Stomach (tissue), 9 donors: ENCODE data around the gene ANKRD10. TPM values are rescaled to one million over a fixed set of nuclear protein-coding genes. Genes with fewer than 3 reads are reported as not detected.
A peak's percentile ranks its signal among the peaks of the same experiment; 100 is the strongest.

ENCODE experiments used
- DNase-seq, 2 donors: peaks; one replicate each; pipeline versions ENCODE4 v3.0.0 to v3.0.0-alpha.2; 2013 to 2019
- H3K27ac ChIP-seq, 5 donors: fragments of 200-600 bp in 4 of 5; sonication (generic) in 4 of 5; one replicate each; pipeline ENCODE4 v1.5.1; 2013 to 2019; ENCODE audit warnings: mild to moderate bottlenecking in 1 of 5, moderate library complexity in 1 of 5
- H3K27me3 ChIP-seq, 3 donors: fragments of 200-600 bp; sonication (generic); one replicate each; pipeline ENCODE4 v1.5.1; 2017 to 2019; ENCODE audit warnings: mixed run types in 1 of 3
- H3K36me3 ChIP-seq, 4 donors: fragments of 200-600 bp; sonication (generic); 1 replicate in 3 of 4; 2 replicates in 1 of 4; pipeline ENCODE4 v1.5.1; 2016 to 2019
- H3K4me1 ChIP-seq, 4 donors: fragments of 200-600 bp; sonication (generic); one replicate each; pipeline ENCODE4 v1.5.1; 2016 to 2019
- H3K4me3 ChIP-seq, 4 donors: fragments of 200-600 bp; sonication (generic) in 3 of 4; one replicate each; pipeline ENCODE4 v1.5.1; 2016 to 2019; ENCODE audit warnings: mild to moderate bottlenecking in 1 of 4
- H3K9me3 ChIP-seq, 4 donors: fragments of 200-600 bp; sonication (generic); one replicate each; pipeline ENCODE4 v1.5.1; 2016 to 2019
- EP300 ChIP-seq: sonication (generic); formaldehyde crosslinking; IDR thresholded peaks from one replicate; pipeline ENCODE4 v1.6.1; 2017; ENCODE audit warnings: antibody characterized with exemption
- POLR2A ChIP-seq, 4 donors: fragments of 450-650 bp; IDR thresholded peaks; one replicate each; pipeline ENCODE4 v1.6.1; 2016; ENCODE audit warnings: antibody characterized with exemption in 4 of 4, control low read depth in 2 of 4, mild to moderate bottlenecking in 1 of 4, moderate library complexity in 1 of 4
- POLR2AphosphoS5 ChIP-seq, 3 donors: sonication (generic); formaldehyde crosslinking; IDR thresholded peaks; one replicate each; pipeline ENCODE4 v1.6.1; 2016; ENCODE audit warnings: antibody characterized with exemption in 3 of 3
- WGBS, 5 donors: extraction: QIAGEN DNeasy Blood & Tissue Kit in 3 of 5; methylation state at CpG; one replicate each; pipeline versions ENCODE4 v1.1.5 to v1.1.7; 2013 to 2018; 5-methylcytosine and 5-hydroxymethylcytosine counted together
- intact Hi-C: fragments of 100-400 bp; cut with DNase I; formaldehyde crosslinking; loops from one replicate; pipeline ENCODE4 v1.15.1; 2023; ENCODE audit warnings: low total_unique reads
- polyA plus RNA-seq, 3 donors: library from polyadenylated mRNA; stranded (reverse); fragments of 200-250 nt; gene quantifications; one replicate each; pipeline ENCODE4 v1.2.3, GENCODE V29; 2013
- total RNA-seq, 5 donors: library from RNA; depleted of rRNA; stranded (reverse); fragments of >200 nt; gene quantifications; one replicate each; pipeline versions ENCODE4 v1.1.0 to v1.2.3, GENCODE V29; 2014 to 2016
- TF ChIP-seq, protein P1 (sequence below), 7 experiments: fragments of 450-650 bp in 4 of 7; fragments of 200-600 bp in 3 of 7; sonication (generic) in 3 of 7; IDR thresholded peaks; one replicate each; pipeline ENCODE4 v1.5.1; 2016 to 2019; ENCODE audit warnings: antibody characterized with exemption in 7 of 7, control low read depth in 2 of 7, mild to moderate bottlenecking in 1 of 7
- donor health status: healthy with polysubstance abuse.
- donor health status: Bipolar disorder and iron deficiency.
- donor health status: healthy.

The ANKRD10 gene
- total and polyA plus RNA-seq, 8 donors = 37.4 to 246 (median 123) TPM

DNA sequence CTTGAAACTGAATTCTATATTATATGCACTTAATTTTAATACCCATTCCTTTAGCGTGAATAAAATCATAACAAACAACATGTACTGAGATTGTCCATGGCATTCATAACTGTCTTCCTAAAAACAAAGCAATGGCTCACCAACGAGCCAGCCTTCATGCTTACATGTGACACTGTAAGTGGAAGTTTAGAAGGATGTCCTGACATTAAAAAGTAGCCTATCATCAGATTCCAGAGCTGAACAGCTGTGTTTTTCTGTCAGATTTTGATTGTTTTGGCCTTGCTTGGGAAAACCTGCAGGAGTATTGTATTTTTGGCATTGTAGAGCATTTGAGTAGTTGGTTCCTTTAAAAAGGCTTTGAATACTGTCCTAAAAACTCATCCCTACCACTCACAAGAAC is 21.3 kb downstream of the ANKRD10 start:
- H3K27ac ChIP-seq = no peak overlapping the region
- peaks cover 0 to 45% (median 37%) of the 10 kb centered on the region in 4 donors for H3K36me3 ChIP-seq
- 67 to 81% (median 77%) methylated on average over 2 of the region's 2 CpGs for WGBS, 5 donors
- TF ChIP-seq, protein P1, sequence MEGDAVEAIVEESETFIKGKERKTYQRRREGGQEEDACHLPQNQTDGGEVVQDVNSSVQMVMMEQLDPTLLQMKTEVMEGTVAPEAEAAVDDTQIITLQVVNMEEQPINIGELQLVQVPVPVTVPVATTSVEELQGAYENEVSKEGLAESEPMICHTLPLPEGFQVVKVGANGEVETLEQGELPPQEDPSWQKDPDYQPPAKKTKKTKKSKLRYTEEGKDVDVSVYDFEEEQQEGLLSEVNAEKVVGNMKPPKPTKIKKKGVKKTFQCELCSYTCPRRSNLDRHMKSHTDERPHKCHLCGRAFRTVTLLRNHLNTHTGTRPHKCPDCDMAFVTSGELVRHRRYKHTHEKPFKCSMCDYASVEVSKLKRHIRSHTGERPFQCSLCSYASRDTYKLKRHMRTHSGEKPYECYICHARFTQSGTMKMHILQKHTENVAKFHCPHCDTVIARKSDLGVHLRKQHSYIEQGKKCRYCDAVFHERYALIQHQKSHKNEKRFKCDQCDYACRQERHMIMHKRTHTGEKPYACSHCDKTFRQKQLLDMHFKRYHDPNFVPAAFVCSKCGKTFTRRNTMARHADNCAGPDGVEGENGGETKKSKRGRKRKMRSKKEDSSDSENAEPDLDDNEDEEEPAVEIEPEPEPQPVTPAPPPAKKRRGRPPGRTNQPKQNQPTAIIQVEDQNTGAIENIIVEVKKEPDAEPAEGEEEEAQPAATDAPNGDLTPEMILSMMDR (IDR thresholded peaks at IDR 0.05) = no peak
- TF ChIP-seq EP300 (no peak), POLR2AphosphoS5 (IDR thresholded peaks at IDR 0.05) (no peak), POLR2A (IDR thresholded peaks at IDR 0.05) (no peak)
- no peaks in the 10 kb centered on the region for H3K27me3 ChIP-seq
- peaks cover 0 to under 1% (median 0%) of the 10 kb centered on the region in 4 donors for H3K4me1 ChIP-seq
- intact Hi-C loops = no loop called here
- no peaks in the 10 kb centered on the region for H3K9me3 ChIP-seq
- H3K4me3 ChIP-seq = no peak overlapping the region
- DNase-seq = no peak

DNA sequence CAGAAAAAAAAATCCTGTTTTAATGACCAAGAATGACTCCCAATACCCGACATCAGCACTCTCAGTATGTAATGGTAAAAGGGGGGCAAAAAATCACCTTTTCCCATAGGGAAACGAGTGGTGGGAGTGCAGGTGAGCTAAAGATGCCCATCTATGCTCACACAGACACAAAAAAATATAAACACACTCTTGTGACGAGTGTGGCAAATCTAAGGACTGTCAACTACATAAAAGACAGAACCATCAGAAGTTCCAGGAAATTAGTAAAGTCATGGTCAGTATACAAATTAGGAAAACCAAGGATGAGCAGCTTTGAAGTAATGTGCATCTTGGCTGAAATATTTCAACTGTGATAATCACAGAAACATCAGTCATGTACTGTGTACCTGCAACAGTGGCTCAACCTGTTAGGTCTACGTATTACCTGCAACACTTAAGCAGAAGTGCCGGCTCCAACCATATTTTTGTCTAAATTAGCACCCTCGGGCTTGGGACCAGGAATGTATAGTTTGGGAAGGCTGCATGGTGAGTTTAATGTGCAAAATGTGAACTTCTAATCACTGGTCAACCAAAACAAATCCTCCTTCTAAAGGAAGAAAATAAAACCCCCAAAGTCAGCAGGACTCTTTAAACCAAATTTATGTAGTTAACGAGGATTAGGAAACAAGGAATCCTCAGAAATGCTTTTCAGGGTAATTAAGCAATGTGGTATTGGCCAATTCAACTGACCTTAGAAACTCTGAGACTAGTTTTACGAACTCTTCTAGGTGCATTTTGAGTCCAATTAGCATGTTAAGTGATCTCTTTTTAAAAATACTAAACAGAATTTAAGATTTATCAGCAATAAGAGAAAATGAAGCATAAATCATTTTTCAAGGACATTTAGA is 24.3 kb downstream of the ANKRD10 start:
- Histone ChIP-seq H3K4me1 (peaks cover 0 to 24% (median 5%) of the 10 kb centered on the region in 4 donors), H3K9me3 (no peaks in the 10 kb centered on the region), H3K27ac (no peak overlapping the region), H3K27me3 (no peaks in the 10 kb centered on the region), H3K36me3 (peaks cover 0 to 35% (median 34%) of the 10 kb centered on the region in 4 donors), H3K4me3 (no peak overlapping the region)
- WGBS, 5 donors = 78 to 89% (median 84%) methylated on average over 8 of the region's 8 CpGs
- intact Hi-C loops = no loop called here
- DNase-seq = no peak
- TF ChIP-seq, protein P1 (IDR thresholded peaks at IDR 0.05) = no peak

DNA sequence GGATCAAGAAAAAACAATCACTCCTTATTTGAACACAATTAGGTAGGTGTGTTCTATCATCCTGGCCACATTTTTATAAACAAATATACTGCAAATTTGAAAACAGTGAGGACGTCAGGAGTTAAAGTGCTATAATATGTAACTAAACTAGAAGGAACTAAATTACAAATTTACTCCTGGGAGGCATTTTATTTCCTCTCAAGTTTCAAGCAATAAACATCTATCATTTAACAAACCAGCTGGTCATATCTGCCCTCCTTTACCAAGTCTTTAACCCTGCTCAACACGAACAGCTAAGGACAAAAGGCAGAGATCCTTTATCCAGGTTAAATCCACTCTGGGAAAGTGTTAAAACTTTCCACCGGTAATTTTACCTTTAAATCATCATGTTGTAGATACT is 26.5 kb downstream of the ANKRD10 start:
- H3K27ac ChIP-seq = peak overlapping the region in 1 of 5 donors; percentile 16
- H3K9me3 ChIP-seq = no peaks in the 10 kb centered on the region
- TF ChIP-seq, protein P1 (IDR thresholded peaks at IDR 0.05) = no peak
- TF ChIP-seq POLR2A (IDR thresholded peaks at IDR 0.05) (no peak), EP300 (no peak), POLR2AphosphoS5 (IDR thresholded peaks at IDR 0.05) (no peak)
- peaks cover 0 to 24% (median 5%) of the 10 kb centered on the region in 4 donors for H3K4me1 ChIP-seq
- WGBS, 5 donors = 70 to 76% (median 73%) methylated on average over 3 of the region's 3 CpGs
- peaks cover 0 to 31% (median 22%) of the 10 kb centered on the region in 4 donors for H3K36me3 ChIP-seq
- DNase-seq = no peak
- no peak overlapping the region for H3K4me3 ChIP-seq
- H3K27me3 ChIP-seq = no peaks in the 10 kb centered on the region
- intact Hi-C loops = no loop called here

DNA sequence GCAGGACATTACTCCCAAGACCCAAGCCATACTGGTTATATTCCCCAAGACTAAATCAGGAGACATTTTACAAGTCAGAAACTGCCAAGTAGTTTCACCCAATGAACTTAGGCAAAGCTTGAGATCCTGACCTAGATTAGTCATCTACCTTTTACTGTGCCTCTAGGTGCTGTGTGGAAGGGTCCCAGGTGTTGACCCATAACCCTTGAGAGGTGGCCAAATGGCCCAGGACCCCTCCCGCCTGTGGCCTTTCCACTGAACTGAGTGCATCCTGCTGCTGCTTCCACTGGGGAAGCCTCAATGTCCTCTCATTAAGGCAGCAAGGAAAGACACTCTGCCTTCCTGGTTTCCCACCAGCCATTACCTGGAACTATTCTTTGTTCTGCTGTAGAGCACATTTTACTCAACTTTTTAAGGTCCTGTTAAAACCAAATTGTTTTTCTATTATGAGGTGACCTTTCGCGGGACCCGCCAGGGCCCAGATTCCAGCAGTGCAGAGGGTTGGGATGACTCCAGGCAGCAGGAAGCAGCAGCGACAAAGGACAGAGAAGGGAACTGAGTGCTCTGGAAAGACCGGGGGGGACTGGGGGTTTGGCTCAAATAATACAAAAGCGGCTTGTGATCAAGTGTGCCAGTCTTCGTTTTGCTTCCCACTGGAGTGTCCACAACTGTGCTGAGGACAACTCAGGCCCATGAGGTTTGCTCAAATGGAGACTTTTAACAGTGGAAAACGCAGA is 27.1 kb downstream of the ANKRD10 start:
- H3K4me1 ChIP-seq = peaks cover 0 to 24% (median 5%) of the 10 kb centered on the region in 4 donors
- intact Hi-C loops = no loop called here
- peaks cover 0 to 30% (median 16%) of the 10 kb centered on the region in 4 donors for H3K36me3 ChIP-seq
- TF ChIP-seq, protein P1 (IDR thresholded peaks at IDR 0.05) = no peak
- TF ChIP-seq EP300 (no peak), POLR2A (IDR thresholded peaks at IDR 0.05) (no peak), POLR2AphosphoS5 (IDR thresholded peaks at IDR 0.05) (no peak)
- WGBS, 5 donors = 58 to 68% (median 65%) methylated on average over 9 of the region's 9 CpGs
- H3K27ac ChIP-seq = peak overlapping the region in 2 of 5 donors; percentile 16 to 23
- H3K9me3 ChIP-seq = no peaks in the 10 kb centered on the region
- H3K4me3 ChIP-seq = no peak overlapping the region
- H3K27me3 ChIP-seq = no peaks in the 10 kb centered on the region
- DNase-seq = peak in 1 of 2 donors; percentile 34
